Measurements from ENCODE around the gene BRD1. TPM values are rescaled to one million over a fixed set of nuclear protein-coding genes. Genes with fewer than 3 reads are reported as not detected.

BRD1 gene
- total and polyA plus RNA-seq, 2 experiments from 2014 or later: 12.3 to 33.8 TPM

GRCh38 chr22:49845241-49845640 is 17.6 kb upstream of the BRD1 start:
- Histone ChIP-seq H3K36me3 (ENCODE audit: insufficient read depth) (no peaks in the 10 kb centered on the region), H3K4me3 (no peak overlapping the region), H3K9me2 (ENCODE audit: insufficient read depth) (no peaks in the 10 kb centered on the region), H4K20me1 (replicated peaks; ENCODE audit: insufficient read depth) (no peaks in the 10 kb centered on the region), H3F3A (replicated peaks; ENCODE audit: low read depth) (no peaks in the 10 kb centered on the region), H3K27me3 (ENCODE audit: insufficient read depth) (peaks cover 71% of the 10 kb centered on the region), H3K4me1 (ENCODE audit: insufficient read depth) (0 out of 2 replicates have a peak, but pooled peaks cover 5% of the 10 kb centered on the region), H3K79me2 (replicated peaks; ENCODE audit: insufficient read depth) (no peaks in the 10 kb centered on the region), H3K27ac (ENCODE audit: low read depth) (no peak overlapping the region), H2AFZ (no peak overlapping the region; the same call in 1 of the 2 replicates), H3K4me2 (no peak overlapping the region)
- Mint-ChIP-seq H3K4me3 (no peak overlapping the region), H3K27ac (no peak overlapping the region), H3K9me3 (no peaks in the 10 kb centered on the region), H3K36me3 (ENCODE audit: low read depth) (no peaks in the 10 kb centered on the region), H3K4me1 (no peaks in the 10 kb centered on the region), H3K27me3 (ENCODE audit: insufficient read depth, low read depth, poor library complexity) (peaks cover 47% of the 10 kb centered on the region)
- DNase-seq (ENCODE audit: low spot score) (no peak), ATAC-seq (no peak)
- TF ChIP-seq ZNF462 (CRISPR knock-in tag; IDR thresholded peaks at IDR 0.05) (no peak), STAT1 (IDR thresholded peaks at IDR 0.05; ENCODE audit: unreplicated experiment) (no peak), ETS1 (IDR thresholded peaks at IDR 0.05) (no peak), CTCF (conservative IDR thresholded peaks at IDR 0.05; ENCODE audit: low read depth in 2 of 2) (no peak), POLR2AphosphoS5 (IDR thresholded peaks at IDR 0.05; ENCODE audit: low read depth) (no peak), CREB1 (CRISPR knock-in tag; IDR thresholded peaks at IDR 0.05; ENCODE audit: low read depth) (no peak), ZNF114 (CRISPR knock-in tag; IDR thresholded peaks at IDR 0.05) (no peak), ZNF331 (CRISPR knock-in tag; IDR thresholded peaks at IDR 0.05; ENCODE audit: low read depth) (no peak), EZH2 (IDR thresholded peaks at IDR 0.05; ENCODE audit: low read depth, unreplicated experiment) (no peak), JUNB (IDR thresholded peaks at IDR 0.05; ENCODE audit: unreplicated experiment) (no peak), EZH2phosphoT487 (IDR thresholded peaks at IDR 0.05; ENCODE audit: unreplicated experiment) (no peak), REST (IDR thresholded peaks at IDR 0.05; ENCODE audit: unreplicated experiment) (no peak), NANOG (IDR thresholded peaks at IDR 0.05; ENCODE audit: borderline replicate concordance) (no peak)

All from GM23338 (cell line).